GM18502 (cell line): ENCODE data around the gene PBXIP1.

Source experiments
- ATAC-seq: cut with Tn5 transposase; IDR thresholded peaks from one replicate; pipeline ENCODE4 v1.9.1; 2021; ENCODE audit warnings: mild to moderate bottlenecking; ENCODE audit not compliant: unreplicated experiment, poor library complexity

PBXIP1 gene

GRCh38 chr1:154958681-154959425 is 3.0 kb upstream of the PBXIP1 start:
- ATAC-seq, result no peak

GRCh38 chr1:154958036-154958435 is 2.1 kb upstream of the PBXIP1 start:
- ATAC-seq, result no peak

GRCh38 chr1:154957091-154957657 is 1.3 kb upstream of the PBXIP1 start:
- no peak for ATAC-seq

- no peak for ATAC-seq
Observed at GRCh38 chr1:154956544-154956941, 644 bp upstream of the PBXIP1 start.

- ATAC-seq, result peak; percentile 60
Observed at GRCh38 chr1:154955039-154955717, 721 bp downstream of the PBXIP1 start.

- no peak for ATAC-seq
Observed at GRCh38 chr1:154954541-154954940, 1.4 kb downstream of the PBXIP1 start.

- no peak for ATAC-seq
Observed at GRCh38 chr1:154953611-154954038, 2.3 kb downstream of the PBXIP1 start.

- no peak for ATAC-seq
Observed at GRCh38 chr1:154952664-154953063, 3.2 kb downstream of the PBXIP1 start.

GRCh38 chr1:154951901-154952657 is 3.8 kb downstream of the PBXIP1 start:
- ATAC-seq, result no peak

- ATAC-seq, result no peak
Observed at GRCh38 chr1:154948079-154948478, 7.8 kb downstream of the PBXIP1 start.

- no peak for ATAC-seq
Observed at GRCh38 chr1:154945962-154946850, 9.7 kb downstream of the PBXIP1 start.

GRCh38 chr1:154945160-154945961 is 10.5 kb downstream of the PBXIP1 start:
- no peak for ATAC-seq

- ATAC-seq, result no peak
Observed at GRCh38 chr1:154944401-154945159, 11.3 kb downstream of the PBXIP1 start.

- ATAC-seq, result no peak
Observed at GRCh38 chr1:154943649-154944400, 12.1 kb downstream of the PBXIP1 start.

GRCh38 chr1:154941333-154942013 is 14.4 kb downstream of the PBXIP1 start:
- no peak for ATAC-seq

GRCh38 chr1:154940651-154941194 is 15.2 kb downstream of the PBXIP1 start:
- ATAC-seq, result no peak

GRCh38 chr1:154940213-154940560 is 15.7 kb downstream of the PBXIP1 start:
- no peak for ATAC-seq
